ENCODE data around the gene BZW2. TPM values are rescaled to one million over a fixed set of nuclear protein-coding genes. Genes with fewer than 3 reads are reported as not detected.

BZW2 gene
- total RNA-seq, 6 experiments from 2014 or later, result 9.6 to 25.3 (median 12.1) TPM

DNA sequence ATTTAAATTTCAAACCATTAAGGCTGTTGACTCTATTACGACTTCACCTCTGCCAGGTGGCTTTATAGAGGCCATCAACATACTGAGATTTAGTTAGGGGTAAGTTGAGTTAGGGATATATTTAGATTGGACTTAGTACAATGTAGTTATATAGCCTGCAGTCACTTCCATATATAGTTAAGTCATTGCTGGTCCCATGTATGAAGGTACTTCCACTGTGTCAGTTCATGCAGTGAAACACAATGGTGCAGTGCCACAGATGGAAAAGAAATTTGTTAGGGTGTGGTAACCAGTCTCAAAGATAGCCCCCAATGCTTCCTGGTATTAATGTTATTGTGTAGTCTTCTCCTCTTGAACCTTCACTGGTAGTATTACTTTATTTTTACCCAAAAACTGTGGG, 95.0 kb downstream of the BZW2 start:
- Histone ChIP-seq H3K27me3 (no peaks in the 10 kb centered on the region), H3K4me3 (no peak overlapping the region), H3K36me3 (no peaks in the 10 kb centered on the region), H3K4me1 (no peaks in the 10 kb centered on the region), H3K9me3 (no peaks in the 10 kb centered on the region), H3K27ac (no peak overlapping the region)
- ATAC-seq (no peak), DNase-seq (no peak)
- intact Hi-C loops (cut with DNase I), result no loop called here
- TF ChIP-seq, protein P1, sequence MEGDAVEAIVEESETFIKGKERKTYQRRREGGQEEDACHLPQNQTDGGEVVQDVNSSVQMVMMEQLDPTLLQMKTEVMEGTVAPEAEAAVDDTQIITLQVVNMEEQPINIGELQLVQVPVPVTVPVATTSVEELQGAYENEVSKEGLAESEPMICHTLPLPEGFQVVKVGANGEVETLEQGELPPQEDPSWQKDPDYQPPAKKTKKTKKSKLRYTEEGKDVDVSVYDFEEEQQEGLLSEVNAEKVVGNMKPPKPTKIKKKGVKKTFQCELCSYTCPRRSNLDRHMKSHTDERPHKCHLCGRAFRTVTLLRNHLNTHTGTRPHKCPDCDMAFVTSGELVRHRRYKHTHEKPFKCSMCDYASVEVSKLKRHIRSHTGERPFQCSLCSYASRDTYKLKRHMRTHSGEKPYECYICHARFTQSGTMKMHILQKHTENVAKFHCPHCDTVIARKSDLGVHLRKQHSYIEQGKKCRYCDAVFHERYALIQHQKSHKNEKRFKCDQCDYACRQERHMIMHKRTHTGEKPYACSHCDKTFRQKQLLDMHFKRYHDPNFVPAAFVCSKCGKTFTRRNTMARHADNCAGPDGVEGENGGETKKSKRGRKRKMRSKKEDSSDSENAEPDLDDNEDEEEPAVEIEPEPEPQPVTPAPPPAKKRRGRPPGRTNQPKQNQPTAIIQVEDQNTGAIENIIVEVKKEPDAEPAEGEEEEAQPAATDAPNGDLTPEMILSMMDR (IDR thresholded peaks at IDR 0.05), result no peak
- TF ChIP-seq POLR2A (IDR thresholded peaks at IDR 0.05), result no peak
- WGBS (ENCODE audit: insufficient coverage, low coverage, low lambda C conversion rate, missing lambda C conversion rate), result 92% methylated on average over 1 of the region's 1 CpG

GRCh38 chr7:16741676-16742075, 95.7 kb downstream of the BZW2 start:
- no peak overlapping the region for H3K4me3 ChIP-seq
- H3K9me3 ChIP-seq, result no peaks in the 10 kb centered on the region
- no peaks in the 10 kb centered on the region for H3K27me3 ChIP-seq
- H3K4me1 ChIP-seq, result no peaks in the 10 kb centered on the region
- no peak overlapping the region for H3K27ac ChIP-seq
- intact Hi-C loops (cut with DNase I), result no loop called here
- no peak for TF ChIP-seq POLR2A (IDR thresholded peaks at IDR 0.05)
- TF ChIP-seq, protein P1 (IDR thresholded peaks at IDR 0.05), result no peak
- ATAC-seq (no peak), DNase-seq (no peak)
- WGBS (ENCODE audit: insufficient coverage, low coverage, low lambda C conversion rate, missing lambda C conversion rate), result no CpG with 5 or more reads among the region's 1 CpG
- no peaks in the 10 kb centered on the region for H3K36me3 ChIP-seq

DNA sequence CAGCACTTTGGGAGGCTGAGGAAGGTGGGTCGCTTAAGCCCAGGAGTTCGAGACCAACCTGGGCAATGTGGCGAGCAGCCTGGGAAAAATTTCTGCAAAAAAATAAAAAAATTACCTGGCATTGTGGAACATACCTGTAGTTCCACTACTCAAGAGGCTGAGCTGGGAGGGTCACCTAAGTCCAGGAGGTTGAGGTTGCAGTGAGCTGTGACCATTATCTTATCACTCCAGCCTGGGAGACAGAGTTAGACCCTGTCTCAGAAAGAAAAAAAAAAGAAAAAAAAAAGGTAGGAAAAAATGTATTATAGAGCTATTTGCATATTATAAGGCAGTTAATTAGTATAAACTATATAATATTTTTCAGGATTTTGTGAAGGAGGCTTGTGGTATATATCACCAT, 96.6 kb downstream of the BZW2 start:
- no peaks in the 10 kb centered on the region for H3K9me3 ChIP-seq
- H3K4me1 ChIP-seq, result no peaks in the 10 kb centered on the region
- ATAC-seq, result no peak
- no peak overlapping the region for H3K4me3 ChIP-seq
- H3K36me3 ChIP-seq, result no peaks in the 10 kb centered on the region
- intact Hi-C loops (cut with DNase I), result no loop called here
- H3K27me3 ChIP-seq, result no peaks in the 10 kb centered on the region
- WGBS (ENCODE audit: insufficient coverage, low coverage, low lambda C conversion rate, missing lambda C conversion rate), result 67% methylated on average over 3 of the region's 3 CpGs
- TF ChIP-seq, protein P1 (IDR thresholded peaks at IDR 0.05), result no peak
- TF ChIP-seq POLR2A (IDR thresholded peaks at IDR 0.05), result no peak
- H3K27ac ChIP-seq, result no peak overlapping the region
- no peak for DNase-seq

- DNase-seq (no peak), ATAC-seq (peak; percentile 33 to 82 (median 75))
- TF ChIP-seq, protein P1 (IDR thresholded peaks at IDR 0.05), result no peak
- TF ChIP-seq POLR2A (IDR thresholded peaks at IDR 0.05), result no peak
- Histone ChIP-seq H3K9me3 (no peaks in the 10 kb centered on the region), H3K4me3 (no peak overlapping the region), H3K27ac (no peak overlapping the region), H3K36me3 (no peaks in the 10 kb centered on the region), H3K27me3 (no peaks in the 10 kb centered on the region), H3K4me1 (no peaks in the 10 kb centered on the region)
- WGBS (ENCODE audit: insufficient coverage, low coverage, low lambda C conversion rate, missing lambda C conversion rate), result 27% methylated on average over 4 of the region's 4 CpGs
- intact Hi-C loops (cut with DNase I), result no loop called here
Measured at GRCh38 chr7:16743236-16743635, 97.3 kb downstream of the BZW2 start.

Data from right lobe of liver (tissue), 6 donors.